ENCODE measurements around the gene RAB6A.

RAB6A gene

GRCh38 chr11:73655686-73656085, 105.2 kb downstream of the RAB6A start:
- Mint-ChIP-seq H3K4me1 (peaks cover 7% of the 10 kb centered on the region), H3K36me3 (ENCODE audit: low read depth) (no peaks in the 10 kb centered on the region), H3K27ac (no peak overlapping the region), H3K4me3 (no peak overlapping the region), H3K9me3 (no peaks in the 10 kb centered on the region), H3K27me3 (ENCODE audit: low read depth) (peaks cover 15% of the 10 kb centered on the region)
- no peak for TF ChIP-seq CTCF (IDR thresholded peaks at IDR 0.05; ENCODE audit: unreplicated experiment in 3 of 3)

- Mint-ChIP-seq H3K4me1 (peaks cover 7% of the 10 kb centered on the region), H3K9me3 (no peaks in the 10 kb centered on the region), H3K36me3 (ENCODE audit: low read depth) (no peaks in the 10 kb centered on the region), H3K27me3 (ENCODE audit: low read depth) (peaks cover 18% of the 10 kb centered on the region), H3K4me3 (no peak overlapping the region), H3K27ac (no peak overlapping the region)
- no peak for TF ChIP-seq CTCF (IDR thresholded peaks at IDR 0.05; ENCODE audit: unreplicated experiment in 3 of 3)
These were observed 106.3 kb downstream of the RAB6A start for GRCh38 chr11:73654482-73655021.

GRCh38 chr11:73653996-73654395, 106.9 kb downstream of the RAB6A start:
- TF ChIP-seq CTCF (IDR thresholded peaks at IDR 0.05; ENCODE audit: unreplicated experiment in 3 of 3): no peak
- H3K4me3 Mint-ChIP-seq: no peak overlapping the region
- H3K36me3 Mint-ChIP-seq (ENCODE audit: low read depth): no peaks in the 10 kb centered on the region
- H3K27ac Mint-ChIP-seq: no peak overlapping the region
- peaks cover 12% of the 10 kb centered on the region for H3K4me1 Mint-ChIP-seq
- H3K27me3 Mint-ChIP-seq (ENCODE audit: low read depth): peaks cover 18% of the 10 kb centered on the region
- H3K9me3 Mint-ChIP-seq: no peaks in the 10 kb centered on the region

GRCh38 chr11:73652856-73653559, 107.9 kb downstream of the RAB6A start:
- no peaks in the 10 kb centered on the region for H3K9me3 Mint-ChIP-seq
- no peak overlapping the region for H3K4me3 Mint-ChIP-seq
- H3K27ac Mint-ChIP-seq: no peak overlapping the region
- no peaks in the 10 kb centered on the region for H3K36me3 Mint-ChIP-seq (ENCODE audit: low read depth)
- peaks cover 18% of the 10 kb centered on the region for H3K27me3 Mint-ChIP-seq (ENCODE audit: low read depth)
- H3K4me1 Mint-ChIP-seq: peaks cover 13% of the 10 kb centered on the region
- TF ChIP-seq CTCF (IDR thresholded peaks at IDR 0.05; ENCODE audit: unreplicated experiment in 3 of 3): no peak

GRCh38 chr11:73652046-73652730, 108.7 kb downstream of the RAB6A start:
- Mint-ChIP-seq H3K27me3 (ENCODE audit: low read depth) (peaks cover 19% of the 10 kb centered on the region), H3K27ac (no peak overlapping the region), H3K4me3 (no peak overlapping the region), H3K36me3 (ENCODE audit: low read depth) (no peaks in the 10 kb centered on the region), H3K4me1 (peaks cover 15% of the 10 kb centered on the region), H3K9me3 (no peaks in the 10 kb centered on the region)
- TF ChIP-seq CTCF (IDR thresholded peaks at IDR 0.05; ENCODE audit: unreplicated experiment in 3 of 3): no peak
